PC-3 (cell line): ENCODE measurements around the gene PTTG2. TPM values are rescaled to one million over a fixed set of nuclear protein-coding genes. Genes with fewer than 3 reads are reported as not detected.

Experiments
- ATAC-seq: fragments of 200-7000 bp; cut with Tn5 transposase; 2 replicates; pipeline ENCODE4 v1.9.1; 2020; ENCODE audit warnings: mild to moderate bottlenecking, moderate library complexity
- BruUV-seq: library from RNA; stranded (reverse); fragments of 400-500 nt; replicated peaks from 2 replicates; lab custom pipeline; 2021; lab: Mats Ljungman, UMichigan
- CTCF ChIA-PET: fragments of 300-600 bp; sonication (Branson Sonifier 250); formaldehyde crosslinking; loops from one replicate; lab custom pipeline; 2022; ENCODE audit warnings: antibody characterized with exemption; lab: Charles Lee
- POLR2A ChIA-PET: fragments of 300-600 bp; sonication (Branson Sonifier 250); formaldehyde crosslinking; loops from one replicate; lab custom pipeline; 2022; ENCODE audit warnings: antibody characterized with exemption; ENCODE audit not compliant: unreplicated experiment; lab: Charles Lee
- DNase-seq: peaks from one replicate; pipeline ENCODE4 v3.0.0-alpha.2; 2015
- H2AFZ ChIP-seq: fragments of 300-600 bp; sonication (generic); 2 replicates; pipeline ENCODE4 v1.6.0; 2016; ENCODE audit warnings: antibody characterized with exemption, low read length
- H3F3A ChIP-seq: fragments of 300-600 bp; sonication (generic); one replicate; pipeline ENCODE4 v1.6.0; 2017; ENCODE audit warnings: antibody characterized with exemption, low read length, control low read depth, mild to moderate bottlenecking; ENCODE audit not compliant: unreplicated experiment
- H3K27ac ChIP-seq: fragments of 300-600 bp; sonication (generic); 2 replicates; pipeline ENCODE4 v1.5.1; 2016; ENCODE audit warnings: mild to moderate bottlenecking, low read length
- H3K27me3 ChIP-seq: fragments of 300-600 bp; sonication (generic); 2 replicates; pipeline ENCODE4 v1.6.1; 2016; ENCODE audit warnings: low read length, mixed read lengths
- H3K36me3 ChIP-seq: fragments of 300-600 bp; sonication (generic); 2 replicates; pipeline ENCODE4 v1.6.1; 2016; ENCODE audit warnings: low read depth, mixed run types, low read length, mixed read lengths
- H3K4me1 ChIP-seq: fragments of 300-600 bp; sonication (generic); 2 replicates; pipeline ENCODE4 v1.5.1; 2016; ENCODE audit warnings: low read length; ENCODE audit not compliant: insufficient read depth
- H3K4me2 ChIP-seq: fragments of 300-600 bp; sonication (generic); 2 replicates; pipeline ENCODE4 v1.6.0; 2016; ENCODE audit warnings: low read length
- H3K4me3 ChIP-seq: fragments of 300-600 bp; sonication (generic); 2 replicates; pipeline ENCODE4 v1.5.1; 2016; ENCODE audit warnings: mild to moderate bottlenecking, low read length, mixed read lengths
- H3K79me2 ChIP-seq: fragments of 300-600 bp; sonication (generic); 2 replicates; pipeline ENCODE4 v1.6.1; 2017; ENCODE audit warnings: low read length, mixed read lengths
- H3K9ac ChIP-seq: fragments of 300-600 bp; sonication (generic); 2 replicates; pipeline ENCODE4 v1.6.0; 2016; ENCODE audit warnings: mild to moderate bottlenecking, low read length
- H3K9me2 ChIP-seq: fragments of 300-600 bp; sonication (generic); replicated peaks from 2 replicates; pipeline ENCODE4 v1.6.1; 2016; ENCODE audit warnings: mixed run types, low read length, mixed read lengths
- H3K9me3 ChIP-seq: fragments of 300-600 bp; sonication (generic); 2 replicates; pipeline ENCODE4 v1.6.1; 2016; ENCODE audit warnings: low read length, mixed read lengths
- H4K20me1 ChIP-seq: fragments of 300-600 bp; sonication (generic); 2 replicates; pipeline ENCODE4 v1.6.1; 2016; ENCODE audit warnings: low read length, mixed read lengths
- EZH2 ChIP-seq: fragments of 300-600 bp; sonication (generic); IDR thresholded peaks from one replicate; pipeline ENCODE4 v1.6.1; 2017; ENCODE audit warnings: antibody characterized with exemption, mild to moderate bottlenecking, low read length; ENCODE audit not compliant: unreplicated experiment
- EZH2phosphoT487 ChIP-seq: fragments of 300-600 bp; sonication (generic); IDR thresholded peaks from 2 replicates; pipeline ENCODE4 v1.6.1; 2018; ENCODE audit warnings: mild to moderate bottlenecking, antibody characterized with exemption, low read length, borderline replicate concordance
- intact Hi-C: fragments of 100-400 bp; cut with micrococcal nuclease; formaldehyde crosslinking; loops from 2 replicates; pipeline ENCODE4 v1.9.0; 2023
- total RNA-seq: library from RNA; depleted of rRNA; stranded (reverse); fragments of >200 nt; gene quantifications from 2 replicates; pipeline ENCODE4 v1.2.3, GENCODE V29; 2014
- TF ChIP-seq, protein P1 (sequence below): fragments of 300-600 bp; sonication (generic); conservative IDR thresholded peaks from 2 replicates; pipeline ENCODE4 v1.5.1; 2017; ENCODE audit warnings: antibody characterized with exemption, low read depth, mild to moderate bottlenecking, low read length

Gene PTTG2
- total RNA-seq, 1 experiment from 2014 or later, result not detected

DNA sequence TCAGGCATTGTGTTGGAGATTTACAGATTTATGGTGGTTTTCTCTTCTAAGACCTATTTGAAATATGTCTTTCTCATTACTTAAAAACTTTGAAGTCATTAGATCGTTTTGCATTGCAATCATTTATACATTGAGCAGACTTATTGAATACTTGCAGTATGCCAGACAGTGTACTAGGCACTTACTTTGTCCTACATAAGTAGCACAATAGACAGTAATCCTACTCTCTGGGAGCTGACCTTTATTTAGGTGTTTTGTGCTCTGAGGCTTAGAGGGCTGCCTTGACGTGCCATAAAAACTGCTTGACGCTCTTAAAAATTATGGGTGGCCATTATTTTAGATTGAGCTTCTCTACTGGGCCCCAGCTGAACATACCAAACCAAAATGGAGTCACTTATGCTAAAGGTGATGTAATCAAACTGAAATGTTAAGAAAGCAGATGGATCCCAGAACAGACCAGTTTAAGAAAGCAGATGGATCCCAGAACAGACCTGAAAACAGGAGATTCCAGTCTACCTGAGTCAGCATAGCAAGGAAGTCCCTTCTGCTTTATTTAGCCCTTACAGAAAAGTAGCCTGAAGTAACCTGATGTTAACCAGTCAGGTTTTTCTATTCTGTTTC lies 42.4 kb downstream of the PTTG2 start:
- no peak overlapping the region for H3K9ac ChIP-seq
- no peaks in the 10 kb centered on the region for H3K36me3 ChIP-seq
- peak; percentile 35 for ATAC-seq
- H3K4me1 ChIP-seq, result 0 out of 2 replicates have a peak, but pooled peaks cover 8% of the 10 kb centered on the region
- TF ChIP-seq EZH2phosphoT487, result no peak
- no peak for TF ChIP-seq EZH2
- TF ChIP-seq, protein P1, sequence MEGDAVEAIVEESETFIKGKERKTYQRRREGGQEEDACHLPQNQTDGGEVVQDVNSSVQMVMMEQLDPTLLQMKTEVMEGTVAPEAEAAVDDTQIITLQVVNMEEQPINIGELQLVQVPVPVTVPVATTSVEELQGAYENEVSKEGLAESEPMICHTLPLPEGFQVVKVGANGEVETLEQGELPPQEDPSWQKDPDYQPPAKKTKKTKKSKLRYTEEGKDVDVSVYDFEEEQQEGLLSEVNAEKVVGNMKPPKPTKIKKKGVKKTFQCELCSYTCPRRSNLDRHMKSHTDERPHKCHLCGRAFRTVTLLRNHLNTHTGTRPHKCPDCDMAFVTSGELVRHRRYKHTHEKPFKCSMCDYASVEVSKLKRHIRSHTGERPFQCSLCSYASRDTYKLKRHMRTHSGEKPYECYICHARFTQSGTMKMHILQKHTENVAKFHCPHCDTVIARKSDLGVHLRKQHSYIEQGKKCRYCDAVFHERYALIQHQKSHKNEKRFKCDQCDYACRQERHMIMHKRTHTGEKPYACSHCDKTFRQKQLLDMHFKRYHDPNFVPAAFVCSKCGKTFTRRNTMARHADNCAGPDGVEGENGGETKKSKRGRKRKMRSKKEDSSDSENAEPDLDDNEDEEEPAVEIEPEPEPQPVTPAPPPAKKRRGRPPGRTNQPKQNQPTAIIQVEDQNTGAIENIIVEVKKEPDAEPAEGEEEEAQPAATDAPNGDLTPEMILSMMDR, result no peak
- no peaks in the 10 kb centered on the region for H3K9me3 ChIP-seq
- no TSS peak for BruUV-seq
- H3K4me3 ChIP-seq, result no peak overlapping the region
- no peaks in the 10 kb centered on the region for H3K27me3 ChIP-seq
- H3F3A ChIP-seq, result no peaks in the 10 kb centered on the region
- ChIA-PET POLR2A (no interaction called here), CTCF (no interaction called here)
- no peak overlapping the region for H2AFZ ChIP-seq
- DNase-seq, result peak; percentile 25
- H3K9me2 ChIP-seq, result no peaks in the 10 kb centered on the region
- intact Hi-C loops, result no loop called here
- H3K27ac ChIP-seq, result no peak overlapping the region
- no peaks in the 10 kb centered on the region for H3K79me2 ChIP-seq
- no peaks in the 10 kb centered on the region for H4K20me1 ChIP-seq
- H3K4me2 ChIP-seq, result no peak overlapping the region

DNA sequence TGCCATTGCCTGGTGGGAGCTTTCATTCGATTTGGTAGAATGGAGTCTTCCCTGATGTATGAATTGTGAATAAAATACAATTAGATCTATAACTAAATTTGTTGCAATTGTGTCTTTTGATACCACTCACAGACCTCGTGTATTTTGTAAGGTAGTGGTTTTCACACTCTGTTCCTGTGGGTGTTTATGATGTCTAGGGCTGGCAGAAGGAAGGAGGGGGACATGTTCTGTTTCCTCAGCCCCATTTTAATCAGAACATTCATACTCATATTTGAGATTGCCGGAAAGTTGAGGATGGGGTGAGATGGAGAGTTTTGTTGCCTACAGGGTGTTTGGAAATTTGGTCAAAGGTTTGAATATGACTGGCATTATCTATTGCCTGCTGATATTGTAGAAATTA lies 42.9 kb downstream of the PTTG2 start:
- Histone ChIP-seq H3K27ac (no peak overlapping the region), H3K27me3 (no peaks in the 10 kb centered on the region), H3K4me1 (0 out of 2 replicates have a peak, but pooled peaks cover 8% of the 10 kb centered on the region), H4K20me1 (no peaks in the 10 kb centered on the region), H3K9me2 (no peaks in the 10 kb centered on the region), H3K4me2 (no peak overlapping the region), H3F3A (no peaks in the 10 kb centered on the region), H3K79me2 (no peaks in the 10 kb centered on the region), H3K9ac (no peak overlapping the region), H3K9me3 (no peaks in the 10 kb centered on the region), H3K4me3 (no peak overlapping the region), H3K36me3 (no peaks in the 10 kb centered on the region), H2AFZ (no peak overlapping the region)
- intact Hi-C loops, result no loop called here
- ATAC-seq (no peak), DNase-seq (no peak)
- ChIA-PET POLR2A (no interaction called here), CTCF (interaction anchor here (0.6 kb wide), 1 partner anchor 36 kb away, joined by 3 read pairs; no protein-coding TSS in a partner anchor)
- TF ChIP-seq, protein P1, result no peak
- TF ChIP-seq EZH2 (no peak), EZH2phosphoT487 (no peak)
- no TSS peak for BruUV-seq

DNA sequence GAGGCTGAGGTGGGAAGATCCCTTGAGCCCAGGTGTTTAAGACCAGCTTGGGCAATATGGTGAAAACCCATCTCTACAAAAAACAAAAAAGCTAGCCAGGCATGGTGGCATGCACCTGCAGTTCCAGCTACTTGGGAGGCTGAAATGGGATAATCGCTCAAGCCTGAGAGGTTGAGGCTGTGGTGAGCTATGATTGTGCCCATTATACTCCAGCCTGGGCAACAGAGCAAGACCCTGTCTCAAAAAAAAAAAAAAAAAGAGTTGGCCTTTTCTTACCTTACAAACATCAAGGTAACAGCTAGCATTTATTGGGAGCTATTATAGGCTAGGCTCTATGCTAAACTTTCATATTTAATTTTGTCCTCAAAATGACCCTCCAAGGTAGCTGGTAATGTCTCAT lies 43.4 kb downstream of the PTTG2 start:
- DNase-seq (no peak), ATAC-seq (no peak)
- no peaks in the 10 kb centered on the region for H3K79me2 ChIP-seq
- ChIA-PET CTCF (interaction anchor here (0.6 kb wide), 1 partner anchor 37 kb away, joined by 3 read pairs; no protein-coding TSS in a partner anchor), POLR2A (no interaction called here)
- H3K27me3 ChIP-seq, result no peaks in the 10 kb centered on the region
- no peak overlapping the region for H2AFZ ChIP-seq
- H3K4me2 ChIP-seq, result no peak overlapping the region
- TF ChIP-seq EZH2phosphoT487 (no peak), EZH2 (no peak)
- TF ChIP-seq, protein P1, result no peak
- H3K36me3 ChIP-seq, result no peaks in the 10 kb centered on the region
- BruUV-seq, result no TSS peak
- no peak overlapping the region for H3K27ac ChIP-seq
- intact Hi-C loops, result no loop called here
- H3K9me2 ChIP-seq, result no peaks in the 10 kb centered on the region
- no peaks in the 10 kb centered on the region for H4K20me1 ChIP-seq
- H3F3A ChIP-seq, result no peaks in the 10 kb centered on the region
- H3K4me3 ChIP-seq, result no peak overlapping the region
- H3K9ac ChIP-seq, result no peak overlapping the region
- 0 out of 2 replicates have a peak, but pooled peaks cover 8% of the 10 kb centered on the region for H3K4me1 ChIP-seq
- H3K9me3 ChIP-seq, result no peaks in the 10 kb centered on the region
